GM18873 (cell line): ENCODE data around the gene SUCLG2.

Experiments
- ATAC-seq: cut with Tn5 transposase; IDR thresholded peaks from one replicate; pipeline ENCODE4 v1.9.1; 2021; ENCODE audit warnings: mild to moderate bottlenecking, moderate library complexity, moderate number of reproducible peaks; ENCODE audit not compliant: unreplicated experiment, low FRiP score

SUCLG2 gene

DNA sequence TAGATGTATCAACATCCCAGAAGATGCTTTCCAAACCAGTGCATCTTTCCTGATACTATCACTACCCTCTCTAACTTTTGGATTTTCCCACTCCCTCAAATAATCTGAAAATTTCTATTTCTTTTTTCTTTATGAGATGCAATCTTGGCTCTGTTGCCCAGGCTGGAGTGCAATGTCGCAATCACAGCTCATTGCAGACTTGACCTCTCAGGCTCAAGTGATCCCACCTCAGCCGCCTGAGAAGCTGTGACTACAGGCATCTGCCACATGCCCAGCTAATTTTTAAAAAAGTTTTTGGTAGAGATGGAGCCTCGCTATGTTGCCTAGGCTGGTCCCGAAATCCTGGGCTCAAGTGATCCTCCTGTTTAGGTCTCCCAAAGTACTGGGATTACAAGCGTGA lies 239.7 kb downstream of the SUCLG2 start:
- ATAC-seq = no peak

DNA sequence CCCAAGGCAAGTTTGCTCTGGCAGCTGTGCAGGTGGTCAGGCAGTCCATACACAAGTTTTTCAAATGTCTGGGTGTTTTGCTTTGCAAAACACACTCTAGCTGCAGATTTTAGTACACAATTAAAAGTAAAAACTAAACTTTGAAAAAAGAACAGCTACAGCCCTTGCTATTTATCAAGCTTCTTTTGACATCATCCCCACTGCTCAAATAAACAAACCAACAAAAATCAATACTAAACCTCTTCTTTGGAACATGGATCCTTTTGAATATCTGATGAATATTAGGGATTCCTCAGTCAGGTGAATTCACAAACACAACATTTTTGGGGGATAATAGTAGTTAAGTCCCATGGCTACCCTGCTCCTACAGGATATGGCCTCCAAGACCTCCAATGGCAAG lies 249.2 kb downstream of the SUCLG2 start:
- ATAC-seq = no peak

DNA sequence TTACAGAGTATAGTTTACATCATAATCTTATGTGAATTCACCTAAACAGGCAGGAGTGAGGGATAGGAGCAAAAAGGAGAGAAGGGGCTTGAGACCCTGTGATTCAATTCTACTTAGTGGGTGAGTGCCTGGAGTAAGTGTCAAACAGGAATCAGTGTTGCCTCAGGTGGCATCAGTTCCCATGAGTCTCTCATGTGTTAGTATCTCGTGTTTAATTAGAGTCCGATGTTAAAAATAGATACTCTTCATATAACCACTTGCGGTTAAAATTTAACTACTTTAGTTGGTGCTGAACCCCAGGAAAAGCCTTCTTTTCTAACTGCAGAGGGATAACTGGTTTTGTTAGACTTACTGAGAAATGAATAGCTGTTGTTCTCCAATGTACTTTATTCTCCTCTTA lies 251.5 kb downstream of the SUCLG2 start:
- ATAC-seq = no peak

DNA sequence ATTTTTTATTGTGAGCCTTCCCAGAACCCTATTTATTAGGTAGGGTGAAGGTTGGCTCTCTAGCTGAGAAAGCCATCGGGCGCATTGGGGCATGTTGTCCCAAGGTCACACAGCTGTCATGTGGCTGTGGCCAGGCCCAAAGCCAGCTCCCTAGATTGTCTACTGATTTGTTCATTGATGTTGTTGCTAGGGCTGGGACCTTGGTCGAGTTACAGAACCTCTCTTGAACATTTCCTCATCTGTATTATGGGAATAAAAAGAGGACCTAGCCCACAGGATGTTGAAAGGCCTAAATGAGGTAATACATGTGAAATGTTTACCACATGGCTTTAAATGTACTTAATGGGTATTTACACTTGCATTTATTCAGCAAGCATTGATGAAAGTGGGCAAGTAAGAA lies 252.5 kb downstream of the SUCLG2 start:
- ATAC-seq = no peak

DNA sequence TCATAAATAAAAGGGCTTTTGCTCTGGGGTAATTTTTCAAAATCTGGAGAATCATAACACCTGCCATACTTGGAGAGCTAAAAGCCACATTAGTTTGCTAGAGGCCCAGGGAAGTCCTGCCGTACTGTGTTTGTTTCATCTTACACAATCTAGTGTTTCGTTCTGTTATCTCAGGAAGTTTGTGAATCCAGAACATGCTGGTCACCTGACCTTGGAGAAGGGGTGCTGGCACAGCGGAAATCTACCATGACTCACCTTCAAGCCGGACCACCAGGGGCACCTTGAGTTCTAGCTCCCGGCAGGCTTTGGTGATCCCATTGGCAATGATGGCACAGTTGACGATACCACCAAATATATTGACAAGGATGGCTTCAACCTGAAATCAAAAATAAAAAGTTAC lies 253.9 kb downstream of the SUCLG2 start:
- no peak for ATAC-seq

DNA sequence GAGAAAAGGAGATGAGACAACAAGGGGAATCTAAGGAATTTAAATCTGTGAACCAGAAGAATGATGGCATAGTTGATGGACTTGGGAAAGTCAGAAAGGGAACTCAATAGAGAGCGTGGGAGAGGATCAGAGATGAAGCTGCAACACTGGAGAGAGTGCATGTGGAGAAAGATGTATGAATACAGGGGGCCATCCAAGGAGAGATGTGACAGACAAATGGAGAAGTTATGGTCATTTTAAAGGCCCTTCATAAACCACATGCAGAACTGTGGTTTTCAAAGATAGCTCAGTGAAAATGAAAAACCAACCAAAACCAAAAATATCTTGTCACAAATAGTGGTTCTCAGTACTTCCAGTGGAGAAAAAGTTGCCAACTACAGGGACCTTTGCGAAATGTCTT lies 265.2 kb downstream of the SUCLG2 start:
- ATAC-seq = peak; percentile 89

DNA sequence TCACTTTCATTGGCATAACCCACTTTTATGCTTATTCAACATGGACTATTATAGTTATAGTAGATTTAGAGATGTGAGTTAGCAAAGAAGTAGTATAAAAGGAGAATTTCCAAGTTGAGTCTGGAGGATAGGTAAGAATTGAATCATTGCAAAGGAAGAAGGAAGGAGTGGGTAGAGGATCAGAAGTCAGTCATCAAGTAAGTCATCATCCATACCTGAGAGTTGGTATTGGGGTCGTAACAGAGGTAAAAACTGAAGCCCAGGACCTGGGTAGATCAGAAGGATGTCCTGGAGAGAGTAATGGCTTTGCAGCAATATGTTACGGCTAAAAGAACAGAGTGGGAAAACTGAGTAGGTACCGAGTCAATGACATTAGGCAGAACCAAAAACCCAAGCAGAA lies 265.7 kb downstream of the SUCLG2 start:
- ATAC-seq = no peak

DNA sequence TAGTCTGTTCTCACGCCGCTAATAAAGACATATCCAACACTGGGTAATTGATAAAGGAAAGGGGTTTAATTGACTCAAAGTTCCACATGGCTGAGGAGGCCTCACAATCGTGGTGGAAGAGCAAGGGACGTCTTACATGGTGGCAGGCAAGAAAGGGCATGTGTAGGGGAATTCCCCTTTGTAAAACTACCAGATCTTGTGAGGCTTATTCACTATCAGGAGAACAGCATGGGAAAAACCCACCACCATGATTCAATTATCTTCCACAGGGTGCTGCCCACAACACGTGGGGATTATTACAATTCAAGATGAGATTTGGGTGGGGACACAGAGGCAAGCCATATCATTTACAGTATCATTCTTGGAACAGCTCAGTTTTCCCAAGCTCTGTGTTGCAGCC lies 268.0 kb downstream of the SUCLG2 start:
- ATAC-seq = no peak

DNA sequence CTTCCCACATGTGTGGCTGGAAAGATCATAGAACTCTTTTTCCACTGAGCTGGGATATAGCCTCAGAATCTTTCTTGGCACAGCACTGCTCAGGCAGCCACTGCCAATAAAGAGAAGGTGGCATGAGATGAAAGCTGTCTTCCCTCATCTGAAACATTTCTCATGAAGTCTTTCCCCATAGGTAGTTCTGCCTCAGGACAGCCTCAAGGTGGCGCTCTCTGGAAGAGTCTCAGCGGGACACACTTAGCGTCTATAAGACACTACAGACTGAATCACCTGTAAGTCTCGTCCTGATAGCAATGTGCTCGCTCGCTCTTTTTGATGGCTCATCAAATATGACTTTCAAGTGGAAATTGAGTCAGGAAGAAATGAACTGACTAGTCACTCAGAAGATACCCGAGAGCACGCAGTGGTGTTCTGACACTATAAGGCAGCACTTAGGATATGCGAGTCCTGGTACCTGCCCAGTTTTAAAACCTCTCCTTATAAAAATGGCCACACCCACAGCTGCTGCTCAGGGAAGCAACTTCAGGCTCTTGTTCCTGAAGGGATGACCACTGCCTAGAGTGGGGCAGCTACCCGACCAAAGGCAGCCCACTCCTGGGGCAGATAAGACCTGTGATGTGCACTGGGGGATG lies 269.5 kb downstream of the SUCLG2 start:
- no peak for ATAC-seq

DNA sequence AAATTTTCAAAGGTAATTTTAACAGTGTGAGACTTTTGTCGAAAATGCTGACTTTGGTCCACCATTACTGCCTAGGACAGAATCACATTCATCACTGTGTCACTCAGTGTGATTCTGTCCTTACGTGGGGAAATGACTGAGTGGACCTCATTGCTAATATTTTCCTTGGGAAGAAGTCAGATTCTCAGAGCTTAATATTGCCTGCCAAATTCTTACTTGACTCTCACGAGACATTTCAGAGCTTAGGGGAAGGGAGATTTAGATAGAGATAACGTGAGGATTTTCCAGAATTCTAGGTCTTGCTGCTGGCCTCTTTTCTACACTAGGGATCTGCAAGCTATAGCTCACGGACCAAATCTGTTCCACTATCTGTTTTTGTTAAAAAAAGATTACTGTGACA lies 270.4 kb downstream of the SUCLG2 start:
- ATAC-seq = no peak

DNA sequence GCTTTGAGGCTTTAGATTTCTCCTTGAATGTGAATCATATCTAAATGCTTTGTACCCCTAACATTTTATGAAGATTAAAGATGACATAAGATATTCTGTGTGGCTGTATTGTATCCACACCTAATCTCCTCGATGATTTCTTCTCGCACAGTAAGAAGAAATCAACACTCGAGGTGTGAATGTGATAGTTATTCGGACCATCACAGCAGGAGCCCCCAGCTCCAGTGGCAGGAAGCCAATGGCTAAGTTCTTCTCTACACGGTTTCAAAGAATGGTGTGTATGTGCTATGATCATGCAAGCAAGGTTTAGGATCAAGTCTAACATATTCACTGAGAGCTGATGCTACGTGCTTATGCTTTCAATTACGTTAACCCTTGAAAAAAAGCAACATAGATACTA lies 271.0 kb downstream of the SUCLG2 start:
- ATAC-seq = no peak

DNA sequence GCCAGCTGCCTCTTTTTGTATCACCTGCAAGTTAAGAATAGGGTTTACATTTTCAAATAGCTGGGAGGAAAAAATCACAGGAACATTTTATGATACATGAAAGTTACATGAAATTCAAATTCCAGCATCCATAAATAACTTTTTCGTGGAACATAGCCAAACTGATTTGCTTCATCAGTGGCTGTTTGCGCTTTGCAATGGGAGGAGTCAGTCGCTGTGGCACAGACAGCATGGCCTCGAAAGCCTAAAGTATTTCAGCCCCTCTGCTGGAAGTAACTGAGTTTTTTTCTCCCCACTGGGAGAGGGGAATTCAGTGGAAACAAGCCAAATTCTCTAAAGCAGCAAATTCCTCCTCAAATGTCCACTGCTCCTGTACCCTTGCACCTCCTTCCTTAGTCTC lies 271.9 kb downstream of the SUCLG2 start:
- ATAC-seq = no peak

DNA sequence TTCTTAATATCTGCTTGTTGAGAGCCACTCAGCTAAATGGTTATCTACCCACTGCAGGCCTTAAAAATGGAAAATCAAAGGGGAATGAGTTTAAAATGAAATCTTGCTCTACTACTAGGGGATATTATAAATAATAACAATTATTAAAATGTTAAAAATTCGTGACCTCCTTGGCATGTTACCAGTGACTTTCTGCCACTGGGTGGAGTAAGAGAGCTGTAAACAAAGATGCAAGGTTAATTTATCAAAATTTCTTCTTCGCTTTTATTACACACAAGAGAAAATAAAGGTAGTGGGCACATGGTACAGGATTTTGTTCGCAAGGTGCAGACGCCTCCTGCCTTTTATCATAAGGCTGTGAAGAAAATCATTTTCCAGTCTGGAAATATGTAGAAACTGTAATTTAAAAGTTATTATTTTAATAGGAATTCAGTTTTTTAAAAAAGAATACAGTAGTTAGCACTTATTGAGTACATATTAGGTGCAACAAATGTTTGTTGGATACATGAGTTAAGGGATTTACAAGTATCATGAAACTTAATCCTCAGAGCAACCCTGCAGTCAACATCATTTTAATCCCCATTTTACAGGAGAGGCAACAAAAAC lies 272.6 kb downstream of the SUCLG2 start:
- no peak for ATAC-seq

DNA sequence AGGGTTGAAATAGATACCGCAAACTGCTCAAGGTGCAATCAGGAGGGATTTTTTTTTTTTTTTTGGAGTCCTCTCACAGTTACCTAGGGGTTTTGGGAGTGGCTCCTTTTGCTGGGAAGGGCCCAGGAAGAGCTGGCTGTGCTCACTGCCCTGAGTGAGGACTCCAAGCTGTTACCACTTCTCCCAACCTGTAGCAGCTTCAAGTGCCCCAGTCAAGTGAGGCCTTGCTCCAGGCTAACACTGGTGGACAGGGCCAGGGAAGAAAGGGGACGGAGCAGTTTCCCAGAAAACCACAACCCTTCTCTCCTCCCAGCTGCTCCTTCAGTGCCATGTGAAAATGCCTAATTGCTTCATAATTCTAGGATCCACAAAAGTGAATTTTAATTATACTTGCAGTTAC lies 274.3 kb downstream of the SUCLG2 start:
- ATAC-seq = no peak

DNA sequence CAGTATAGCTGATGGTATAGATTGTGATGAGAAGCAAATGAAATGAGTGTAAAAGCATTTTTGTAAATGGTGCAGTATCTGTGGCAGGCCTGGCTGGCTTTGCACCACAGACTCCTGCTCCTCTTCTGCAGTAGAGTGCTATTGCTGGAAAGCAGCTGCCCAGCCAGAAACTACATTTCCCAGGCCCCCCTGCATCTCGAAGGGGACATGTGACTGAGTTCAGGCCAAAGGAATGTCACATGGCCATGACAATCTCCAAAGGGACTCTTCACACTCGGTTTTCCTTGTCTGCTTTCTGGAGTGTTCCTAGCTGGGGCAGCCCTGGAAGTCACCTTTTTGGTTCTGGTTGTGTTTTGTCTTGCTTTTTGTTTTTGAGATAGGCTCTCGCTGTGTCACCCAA lies 277.1 kb downstream of the SUCLG2 start:
- ATAC-seq = no peak

DNA sequence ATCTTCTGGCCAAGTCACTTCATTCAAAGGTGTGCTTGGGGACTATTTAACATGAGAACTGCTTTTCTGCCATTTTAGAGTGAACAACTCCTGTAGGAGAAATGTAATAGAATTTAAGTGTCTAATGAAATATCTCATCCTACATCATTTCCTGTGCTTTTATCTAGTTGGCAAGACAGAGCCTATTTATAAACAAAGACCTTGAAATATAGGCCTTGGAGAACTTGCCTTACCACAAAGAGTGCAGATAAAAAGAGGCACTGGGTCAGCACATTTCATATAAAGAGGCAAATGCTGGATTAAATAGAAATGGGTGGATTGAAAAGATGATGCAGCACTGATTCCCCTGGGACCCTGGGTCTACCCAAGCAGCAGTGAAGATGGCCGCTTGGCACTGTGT lies 278.0 kb downstream of the SUCLG2 start:
- ATAC-seq = no peak

DNA sequence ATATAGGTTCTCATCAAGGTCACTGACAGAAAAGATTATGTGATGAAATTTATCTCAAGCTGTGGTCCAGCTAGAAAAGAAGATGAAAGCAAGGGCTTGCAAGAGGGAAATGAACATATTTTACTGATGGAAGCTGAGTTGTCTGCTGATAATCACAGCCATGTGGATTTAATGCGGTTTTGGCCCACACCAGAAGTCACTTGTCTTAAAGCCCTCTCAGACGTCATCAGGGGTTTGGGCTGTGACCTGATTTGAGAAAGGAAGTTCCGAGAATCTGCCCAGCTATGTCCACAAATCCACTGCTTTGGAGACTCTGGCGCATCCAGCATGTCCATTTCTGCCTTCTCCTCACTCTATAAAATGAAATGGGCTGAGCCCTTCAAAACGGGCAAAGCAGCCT lies 278.4 kb downstream of the SUCLG2 start:
- ATAC-seq = no peak

DNA sequence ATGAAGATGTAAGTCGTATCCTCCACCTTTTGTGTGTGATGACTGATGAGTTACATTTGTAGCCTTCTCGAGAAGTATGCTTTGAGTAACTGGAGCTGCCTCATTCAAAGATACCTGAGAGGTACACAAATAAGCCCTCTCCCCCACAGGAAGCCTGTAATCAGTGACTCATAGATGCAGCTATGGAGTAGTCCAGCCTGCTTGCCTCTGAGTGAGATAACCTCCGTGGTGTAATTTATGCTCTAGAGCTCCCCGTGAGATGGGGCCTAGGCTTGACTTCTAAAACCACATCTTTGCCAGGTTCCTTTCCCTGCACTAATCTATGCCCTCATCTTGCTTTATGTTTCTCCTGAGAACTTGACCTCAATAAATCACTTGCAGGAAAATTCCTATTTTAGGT lies 291.7 kb downstream of the SUCLG2 start:
- no peak for ATAC-seq

DNA sequence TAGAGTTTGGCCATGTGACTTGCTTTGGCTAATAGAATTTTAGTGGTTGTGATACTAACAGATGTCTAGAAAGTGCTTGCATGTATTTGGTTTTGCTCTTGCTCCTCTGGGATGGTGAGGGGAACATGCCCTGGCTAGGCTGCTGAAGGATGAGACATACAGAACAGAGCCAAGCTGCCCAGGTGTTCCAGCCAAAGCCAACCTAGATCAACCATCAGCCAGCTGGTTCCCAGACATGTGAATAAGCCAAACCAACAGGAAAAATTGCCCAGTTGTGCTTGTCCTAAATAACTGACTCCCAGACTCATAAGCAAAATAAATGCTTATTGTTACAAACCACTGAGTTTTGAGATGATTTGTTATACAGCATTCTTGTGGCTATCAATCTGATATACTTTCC lies 292.6 kb downstream of the SUCLG2 start:
- ATAC-seq = no peak

DNA sequence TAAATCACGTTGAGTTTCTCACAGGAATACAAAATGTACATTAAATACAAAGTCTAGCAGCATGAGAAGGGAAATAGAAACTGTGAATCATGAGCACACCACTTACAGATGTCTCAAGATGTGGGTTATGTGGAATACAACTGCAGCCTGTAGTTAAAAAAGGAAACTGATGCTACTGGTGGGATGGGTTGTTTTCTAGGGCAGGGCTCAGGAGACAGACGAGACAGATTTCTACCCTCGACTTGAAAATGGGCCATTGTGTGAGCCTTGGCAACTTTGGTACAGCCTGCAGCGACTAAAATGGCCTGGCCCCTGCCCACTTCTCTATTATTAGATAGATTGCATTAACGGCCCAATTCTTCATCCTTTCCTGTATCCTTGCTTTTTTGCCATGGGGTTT lies 293.1 kb downstream of the SUCLG2 start:
- ATAC-seq = no peak

DNA sequence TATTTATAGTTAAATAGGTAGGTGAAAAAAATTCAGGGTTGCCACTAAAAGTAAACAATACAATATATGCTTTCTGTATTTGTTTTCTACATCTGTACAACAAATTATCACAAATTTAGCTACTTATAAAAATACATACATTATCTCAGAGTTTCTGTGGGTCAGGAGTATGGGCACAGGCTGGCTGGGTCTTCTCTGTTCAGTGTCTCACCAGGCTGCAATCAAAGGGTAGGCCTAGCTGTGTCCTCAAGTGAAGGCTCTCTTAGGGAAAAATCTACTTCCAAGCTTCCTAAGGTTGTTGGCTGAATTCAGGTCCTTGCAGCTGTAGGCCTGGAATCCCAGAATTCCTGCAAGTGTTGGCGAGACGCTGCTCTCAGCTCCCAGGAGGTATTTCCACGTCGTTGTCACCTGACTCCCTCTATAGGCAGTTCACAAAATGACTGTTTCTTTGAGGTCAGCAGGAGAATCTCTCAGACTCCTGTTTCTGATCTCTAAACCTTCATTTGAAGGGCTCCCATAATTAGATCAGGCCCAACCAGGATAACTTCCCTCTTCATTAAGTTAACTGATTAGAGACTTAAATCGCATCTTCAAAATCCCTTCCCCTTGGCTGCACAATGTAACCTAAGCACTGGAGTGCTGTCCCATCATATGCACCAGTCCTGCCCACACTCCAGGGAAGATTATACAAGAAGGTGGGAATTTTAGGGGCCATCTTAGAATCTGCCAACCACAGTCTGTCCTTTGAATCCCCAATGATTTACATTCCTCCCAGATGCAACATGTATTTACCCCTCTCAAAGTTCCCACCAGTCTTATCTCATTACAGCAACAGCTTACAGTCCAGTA lies 296.6 kb downstream of the SUCLG2 start:
- no peak for ATAC-seq
